HG03558 (cell line): ENCODE measurements around the gene SMIM32.

Experiments used
- ATAC-seq: cut with Tn5 transposase; IDR thresholded peaks from one replicate; pipeline ENCODE4 v1.9.1; 2021; ENCODE audit warnings: moderate number of reproducible peaks; ENCODE audit not compliant: unreplicated experiment; ENCODE audit errors: extremely low read depth

The SMIM32 gene

GRCh38 chr5:136143312-136143711 lies 49.6 kb downstream of the SMIM32 start:
- no peak for ATAC-seq

DNA sequence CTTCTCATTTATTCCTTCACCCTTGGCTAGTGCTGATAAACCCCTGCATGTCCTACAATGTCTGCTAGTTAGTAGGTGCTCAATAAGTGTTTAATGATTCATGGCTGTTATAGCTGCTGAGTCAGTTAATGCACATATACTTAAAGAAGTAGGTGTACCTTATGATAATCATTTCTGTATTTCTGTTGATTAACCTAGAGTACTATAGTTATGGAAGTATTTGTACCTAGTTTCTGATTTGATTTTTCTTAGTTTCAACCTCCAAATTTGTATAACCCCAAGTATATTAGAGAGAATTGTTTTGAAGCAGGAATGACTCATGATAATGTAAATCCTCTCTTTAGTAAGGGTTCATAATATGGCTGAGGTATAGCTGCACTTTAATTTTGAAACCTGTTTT lies 51.4 kb downstream of the SMIM32 start:
- ATAC-seq, result peak; percentile 93
